ENCODE data around the gene BIRC7.

The BIRC7 gene

GRCh38 chr20:63284544-63284949, 48.8 kb downstream of the BIRC7 start:
- DNase-seq, result no peak

- no peak for DNase-seq
Observed at GRCh38 chr20:63284981-63285524, 49.3 kb downstream of the BIRC7 start.

- no peak for DNase-seq
Observed at GRCh38 chr20:63285636-63286615, 50.2 kb downstream of the BIRC7 start.

GRCh38 chr20:63286781-63287696, 51.3 kb downstream of the BIRC7 start:
- DNase-seq, result no peak

GRCh38 chr20:63287697-63288580, 52.2 kb downstream of the BIRC7 start:
- no peak for DNase-seq

GRCh38 chr20:63288581-63289251, 53.0 kb downstream of the BIRC7 start:
- DNase-seq, result no peak

- no peak for DNase-seq
Observed at GRCh38 chr20:63289311-63290135, 53.8 kb downstream of the BIRC7 start.

Data from NCI-H1092 treated with DMSO at 0.1 percent for 48 hours (cell line).